ENCODE results near the gene OR2T27.

- no peak for TF ChIP-seq CTCF (tag by site-specific recombination; IDR thresholded peaks at IDR 0.05)
- TF ChIP-seq YY1 (tag by site-specific recombination; IDR thresholded peaks at IDR 0.05): no peak
- no peak for TF ChIP-seq ZNF2 (tag by site-specific recombination; IDR thresholded peaks at IDR 0.05)
- TF ChIP-seq KLF16 (tag by site-specific recombination; IDR thresholded peaks at IDR 0.05): no peak
- no peak for TF ChIP-seq ZNF311 (tag by site-specific recombination; IDR thresholded peaks at IDR 0.05; ENCODE audit: borderline replicate concordance)
- TF ChIP-seq SALL2 (tag by site-specific recombination; IDR thresholded peaks at IDR 0.05; ENCODE audit: borderline replicate concordance): no peak
- no peak for TF ChIP-seq ZNF184 (tag by site-specific recombination; IDR thresholded peaks at IDR 0.05)
- TF ChIP-seq ZNF777 (tag by site-specific recombination; IDR thresholded peaks at IDR 0.05; ENCODE audit: borderline replicate concordance): no peak
- no peak for TF ChIP-seq TCF7L2 (IDR thresholded peaks at IDR 0.05; ENCODE audit: borderline replicate concordance, low read depth, low read length)
- TF ChIP-seq REST (tag by site-specific recombination; IDR thresholded peaks at IDR 0.05): no peak
- no peak for TF ChIP-seq ZNF175 (tag by site-specific recombination; IDR thresholded peaks at IDR 0.05)
- TF ChIP-seq ZNF660 (tag by site-specific recombination; IDR thresholded peaks at IDR 0.05): no peak
Observed at GRCh38 chr1:248631354-248632008, 23.8 kb downstream of the OR2T27 start.

All from HEK293 (cell line).